HG03066 (cell line): Measurements from ENCODE around the gene RGS9.
"Not testable (repeated sequence)": the region's sequence is repeated elsewhere in the genome, so short reads cannot be mapped to it uniquely, and the experiment has no call there.

Experiments
- ATAC-seq: cut with Tn5 transposase; IDR thresholded peaks from one replicate; pipeline ENCODE4 v1.9.1; 2021; ENCODE audit warnings: low read depth; ENCODE audit not compliant: unreplicated experiment

Gene RGS9

GRCh38 chr17:65201331-65201730 lies 64.2 kb downstream of the RGS9 start:
- no peak for ATAC-seq

DNA sequence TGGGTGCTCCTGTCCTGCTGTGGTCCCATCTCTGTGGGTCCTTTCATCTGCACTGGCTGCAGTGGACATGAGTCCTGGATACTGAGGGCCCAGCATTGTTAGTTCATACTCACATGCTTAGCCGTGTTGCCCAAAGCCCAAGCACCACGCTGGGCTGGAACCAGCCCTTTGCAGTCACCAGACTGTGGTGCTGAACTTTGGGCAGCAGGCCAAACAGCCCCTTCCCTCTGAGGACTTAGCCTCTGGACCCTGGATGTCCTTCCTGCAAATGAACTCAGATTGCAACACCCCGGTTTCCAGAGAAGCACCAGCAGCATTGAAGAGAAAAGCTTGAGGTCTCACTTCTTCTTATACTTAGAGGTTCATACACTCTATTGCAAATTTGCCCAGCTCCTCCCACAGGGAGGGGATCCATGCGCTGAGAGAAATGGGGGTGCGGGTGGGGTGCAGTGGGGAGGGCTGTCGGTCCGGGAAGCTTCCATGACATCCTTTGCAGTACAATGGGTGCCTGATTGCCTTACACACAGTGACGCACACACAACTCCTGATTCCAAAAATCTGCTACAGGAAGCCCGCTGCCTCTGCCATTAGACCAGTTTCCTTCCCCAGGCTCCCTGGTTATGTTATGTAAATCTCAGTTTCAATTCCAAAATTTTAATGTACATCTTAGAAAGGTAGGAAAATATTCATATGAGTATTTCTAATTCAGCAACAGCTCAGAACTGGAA lies 65.8 kb downstream of the RGS9 start:
- no peak for ATAC-seq

DNA sequence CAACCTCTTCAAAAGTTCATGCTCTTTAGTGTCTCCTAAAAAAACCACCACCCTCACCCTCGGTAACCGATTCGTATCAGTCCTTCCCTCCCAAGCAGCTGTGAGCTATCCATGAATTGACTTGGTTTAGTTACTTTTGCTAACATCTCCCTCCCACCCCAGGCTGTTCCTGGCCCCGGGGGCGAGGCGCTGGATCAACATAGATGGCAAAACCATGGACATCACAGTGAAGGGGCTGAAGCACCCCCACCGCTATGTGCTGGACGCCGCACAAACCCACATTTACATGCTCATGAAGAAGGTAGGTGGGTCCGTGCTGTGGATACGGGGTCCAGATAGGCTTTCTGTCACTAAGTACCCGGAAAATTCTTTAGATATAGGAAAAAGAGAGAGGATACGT lies 66.8 kb downstream of the RGS9 start:
- no peak for ATAC-seq

GRCh38 chr17:65205655-65206054 lies 68.5 kb downstream of the RGS9 start:
- no peak for ATAC-seq

GRCh38 chr17:65207448-65207847 lies 70.3 kb downstream of the RGS9 start:
- ATAC-seq = not testable (repeated sequence)

GRCh38 chr17:65208717-65209116 lies 71.5 kb downstream of the RGS9 start:
- ATAC-seq = no peak

DNA sequence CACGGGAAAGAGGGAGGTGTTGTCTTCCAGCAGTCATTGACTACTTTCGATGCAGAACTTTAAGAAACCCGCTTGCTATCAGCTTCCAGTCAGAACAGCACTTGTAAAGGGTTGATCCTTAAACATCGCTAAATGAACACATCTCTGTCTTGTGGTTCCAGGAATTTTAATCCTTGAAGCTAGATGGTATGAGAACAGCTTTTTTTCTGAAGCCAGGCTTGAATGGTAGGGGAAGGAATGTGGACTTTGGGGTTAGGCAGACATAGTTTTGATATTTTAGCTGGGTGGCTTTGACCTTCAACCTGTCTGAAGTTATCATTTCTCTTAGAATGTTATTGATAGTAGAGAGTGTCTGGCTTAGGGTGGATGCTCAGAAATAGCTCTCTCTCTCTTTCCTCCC lies 81.1 kb downstream of the RGS9 start:
- no peak for ATAC-seq

DNA sequence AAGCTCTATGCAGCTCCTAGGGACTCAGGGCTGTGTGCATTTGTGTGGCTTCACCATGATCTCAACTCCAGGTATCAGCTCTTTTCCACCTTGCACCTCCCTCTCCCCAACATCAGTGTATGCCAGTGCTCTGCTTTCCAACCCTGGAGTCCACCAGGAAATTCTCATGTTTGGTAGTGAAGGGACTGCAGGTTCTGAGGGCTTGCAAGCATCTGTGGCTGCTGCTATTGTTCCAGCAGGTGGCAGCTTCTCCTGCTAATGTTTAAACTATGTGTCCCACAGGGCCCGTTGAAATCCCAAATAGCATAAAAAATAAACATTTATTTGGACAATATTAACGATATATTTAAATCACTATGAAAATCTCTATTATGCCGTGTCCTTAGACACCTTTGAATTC lies 82.0 kb downstream of the RGS9 start:
- no peak for ATAC-seq

- ATAC-seq = no peak
These were observed 82.5 kb downstream of the RGS9 start for GRCh38 chr17:65219707-65220106.

DNA sequence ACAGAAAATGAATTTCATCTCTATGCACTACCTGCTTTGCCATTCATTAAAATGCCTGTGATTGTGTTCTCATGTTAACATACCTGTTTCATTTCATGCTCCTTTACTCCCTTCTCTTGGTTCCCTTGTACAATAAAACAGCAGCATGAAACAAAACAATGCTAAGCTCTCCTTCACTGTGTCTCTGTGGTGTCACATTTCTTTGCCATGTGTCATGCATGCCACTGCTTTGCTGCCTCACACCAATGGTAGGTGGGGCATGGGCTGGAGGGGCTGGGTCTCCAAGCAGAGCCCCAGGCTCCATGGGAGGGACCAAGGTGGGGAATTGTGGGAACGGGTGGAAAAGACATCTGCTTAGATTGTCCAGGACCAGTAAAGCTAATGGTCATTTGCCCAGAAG lies 83.6 kb downstream of the RGS9 start:
- no peak for ATAC-seq

DNA sequence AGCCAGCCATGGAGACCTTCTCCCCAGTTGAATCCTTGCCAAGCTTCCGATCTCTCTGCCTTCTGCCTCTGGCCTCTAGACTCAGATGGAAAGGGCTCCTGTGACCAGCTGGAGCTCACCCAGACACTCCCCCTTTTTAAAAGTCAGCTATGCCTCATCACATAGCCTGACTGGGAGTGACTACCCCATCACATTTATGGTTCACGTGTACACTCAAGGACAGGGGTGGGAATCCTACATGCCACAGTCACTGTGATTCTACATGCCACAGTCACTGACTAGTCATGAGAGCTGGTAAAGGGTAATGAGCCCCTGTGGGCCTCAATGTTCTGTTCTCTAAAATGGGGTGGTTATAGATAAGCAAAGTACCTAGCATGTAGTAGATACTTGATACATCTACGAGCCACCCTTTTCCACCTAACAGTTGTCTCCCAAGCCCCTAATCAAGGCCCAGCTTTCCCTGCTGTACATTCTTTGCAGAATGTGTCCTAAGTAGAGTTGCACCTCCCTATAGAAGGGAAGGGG lies 85.1 kb downstream of the RGS9 start:
- ATAC-seq = no peak

DNA sequence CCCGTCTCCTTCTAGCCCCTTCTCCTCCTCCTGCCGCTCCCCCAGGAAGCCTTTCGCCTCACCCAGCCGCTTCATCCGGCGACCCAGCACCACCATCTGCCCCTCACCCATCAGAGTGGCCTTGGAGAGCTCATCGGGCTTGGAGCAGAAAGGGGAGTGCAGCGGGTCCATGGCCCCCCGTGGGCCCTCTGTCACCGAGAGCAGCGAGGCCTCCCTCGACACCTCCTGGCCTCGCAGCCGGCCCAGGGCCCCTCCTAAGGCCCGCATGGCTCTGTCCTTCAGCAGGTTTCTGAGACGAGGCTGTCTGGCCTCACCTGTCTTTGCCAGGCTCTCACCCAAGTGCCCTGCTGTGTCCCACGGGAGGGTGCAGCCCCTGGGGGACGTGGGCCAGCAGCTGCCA lies 87.9 kb downstream of the RGS9 start:
- no peak for ATAC-seq

- ATAC-seq = no peak
These were observed 89.1 kb downstream of the RGS9 start for GRCh38 chr17:65226227-65226626.

GRCh38 chr17:65227637-65228036 lies 90.5 kb downstream of the RGS9 start:
- no peak for ATAC-seq

- no peak for ATAC-seq
These were observed 91.1 kb downstream of the RGS9 start for GRCh38 chr17:65228287-65228686.

DNA sequence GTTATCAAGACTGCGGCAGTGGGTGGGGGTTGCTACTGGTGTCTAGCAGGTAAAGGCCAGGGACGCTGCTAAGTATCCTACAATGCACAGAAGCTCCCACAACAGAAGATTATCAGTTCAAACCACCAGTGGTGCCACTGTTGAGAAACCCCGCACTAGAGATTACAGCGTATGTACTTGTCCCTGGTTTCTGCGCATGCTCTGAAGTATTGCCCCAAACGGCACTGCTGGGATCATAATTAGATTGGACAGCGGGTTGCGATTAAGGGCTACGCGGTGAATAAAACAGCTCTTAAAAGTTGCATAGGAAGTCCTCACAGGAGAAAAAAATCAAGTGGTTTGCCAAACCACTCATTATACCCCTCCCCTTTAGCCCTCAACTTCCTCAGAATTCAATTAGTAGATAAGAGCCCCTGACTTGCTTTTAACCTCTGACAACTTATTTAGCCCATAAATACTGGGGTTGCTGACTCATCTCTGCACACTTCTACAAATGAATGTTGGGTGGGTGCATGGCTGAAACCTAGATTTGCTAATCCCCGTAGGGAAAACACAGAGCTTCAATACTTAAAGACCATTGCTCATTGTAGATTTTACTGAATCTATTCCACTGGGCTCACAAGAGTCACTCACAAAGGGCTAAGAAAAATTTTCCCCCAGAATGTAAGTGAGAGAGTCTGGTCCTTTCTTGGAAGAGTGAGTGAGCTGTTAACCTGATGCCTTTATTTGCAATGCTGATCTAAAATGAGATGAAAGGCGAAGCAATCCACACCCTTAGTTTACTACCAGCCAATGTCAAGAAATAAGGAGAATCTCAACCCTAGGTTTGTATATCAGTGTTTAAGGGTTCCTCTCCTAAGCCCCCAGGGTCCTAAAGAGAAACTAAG lies 91.8 kb downstream of the RGS9 start:
- ATAC-seq = peak; percentile 70

DNA sequence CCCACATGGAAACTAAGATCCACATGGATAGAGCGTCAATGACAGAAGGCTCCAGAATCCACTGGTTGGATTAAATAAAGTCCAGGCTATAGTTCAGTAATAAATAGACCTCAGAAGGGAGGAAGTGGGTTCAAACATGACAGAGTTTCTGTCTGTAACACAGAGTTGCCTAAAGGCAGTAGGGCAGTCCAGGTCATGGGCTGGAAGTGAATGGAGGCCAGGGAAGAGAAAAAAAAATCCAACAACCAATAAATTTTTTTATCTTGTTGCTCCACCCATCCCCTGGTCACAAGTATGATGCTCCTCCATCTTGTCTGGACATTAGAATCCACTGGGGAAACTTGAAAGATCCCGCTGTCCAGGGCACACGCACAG lies 92.4 kb downstream of the RGS9 start:
- ATAC-seq = no peak

DNA sequence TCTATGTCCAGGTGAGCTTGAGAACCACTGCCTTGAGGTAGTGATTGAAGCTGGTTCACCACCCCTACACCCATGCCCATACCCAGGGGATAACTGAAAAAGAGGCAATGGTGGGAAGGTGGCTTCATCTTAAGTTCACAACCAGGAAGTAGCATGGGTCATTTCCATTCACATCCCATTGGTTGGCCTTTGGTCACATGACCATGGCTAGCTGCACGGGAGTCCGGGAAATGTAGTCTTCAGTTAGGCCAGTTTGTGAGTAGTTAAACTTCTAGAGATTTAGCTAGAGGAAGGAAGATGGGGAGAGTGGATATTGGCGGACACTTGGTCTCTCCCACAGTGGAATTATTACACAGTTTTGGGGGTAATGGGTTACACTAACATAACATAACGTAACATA lies 92.9 kb downstream of the RGS9 start:
- ATAC-seq = no peak

DNA sequence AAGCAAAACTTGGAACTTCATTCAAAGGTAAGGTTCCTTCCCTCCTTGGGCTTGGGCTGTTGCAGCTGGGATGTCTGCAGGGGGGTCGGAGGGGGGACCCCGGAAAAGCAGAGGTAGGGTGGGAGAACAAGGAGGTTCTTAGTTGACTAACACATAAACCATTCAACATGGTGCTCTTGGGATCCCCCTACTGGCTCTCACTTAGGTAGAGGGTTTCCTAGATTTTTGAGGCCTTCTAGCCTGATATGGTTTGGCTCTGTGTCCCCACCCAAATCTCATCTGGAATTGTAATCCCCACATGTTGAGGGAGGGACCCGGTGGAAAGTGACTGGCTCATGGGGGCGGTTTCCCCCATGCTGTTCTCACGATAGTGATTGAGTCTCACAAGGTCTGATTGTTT lies 93.9 kb downstream of the RGS9 start:
- ATAC-seq = no peak

- ATAC-seq = no peak
These were observed 94.6 kb downstream of the RGS9 start for GRCh38 chr17:65231662-65232335.

GRCh38 chr17:65235284-65235683 lies 98.1 kb downstream of the RGS9 start:
- no peak for ATAC-seq
